ENCODE measurements around the gene CCER1. TPM values are rescaled to one million over a fixed set of nuclear protein-coding genes. Genes with fewer than 3 reads are reported as not detected.

CCER1 gene
- total RNA-seq, 1 experiment from 2014 or later: not detected

DNA sequence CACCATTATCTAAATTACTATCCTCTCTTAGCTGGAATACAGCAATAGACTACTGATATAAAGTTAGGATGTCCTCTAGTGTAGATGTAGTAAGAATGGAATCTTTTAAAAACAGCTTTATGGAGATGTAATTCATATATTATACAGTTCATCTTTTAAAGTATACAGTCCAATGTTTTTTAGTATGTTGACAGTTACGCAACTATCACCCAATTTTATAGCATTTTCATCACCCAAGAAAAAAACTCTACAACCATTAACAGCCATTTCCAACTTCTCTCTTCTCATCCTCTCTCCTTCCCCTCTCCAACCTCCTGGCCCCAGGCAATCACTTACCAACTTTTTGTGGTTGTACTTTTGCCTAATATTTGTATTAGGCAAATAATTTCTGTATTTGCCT is 27.2 kb upstream of the CCER1 start:
- Mint-ChIP-seq H3K27ac (ENCODE audit: unreplicated experiment) (no peak overlapping the region), H3K4me3 (ENCODE audit: unreplicated experiment) (no peak overlapping the region), H3K4me1 (ENCODE audit: low read depth, unreplicated experiment) (peaks cover 3% of the 10 kb centered on the region), H3K27me3 (ENCODE audit: insufficient read depth, unreplicated experiment) (no peaks in the 10 kb centered on the region), H3K36me3 (ENCODE audit: insufficient read depth, unreplicated experiment) (no peaks in the 10 kb centered on the region), H3K9me3 (ENCODE audit: unreplicated experiment) (peaks cover 6% of the 10 kb centered on the region)
- Histone ChIP-seq H3K4me3 (ENCODE audit: low read depth, low read length) (no peak overlapping the region), H3K36me3 (ENCODE audit: control insufficient read depth, insufficient read depth, low read length) (no peaks in the 10 kb centered on the region), H3K27me3 (replicated peaks; ENCODE audit: control insufficient read depth, insufficient read depth, low read length) (no peaks in the 10 kb centered on the region), H3K4me1 (peaks cover 3% of the 10 kb centered on the region; the same call in 1 of the 2 replicates), H3K9me3 (peaks cover 7% of the 10 kb centered on the region; the same call in 1 of the 2 replicates)
- intact Hi-C loops (cut with micrococcal nuclease; ENCODE audit: unreplicated experiment): no loop called here
- CTCF ChIA-PET: no interaction called here
- BruUV-seq (replicated peaks): no TSS peak
- POLR2A ChIA-PET: no interaction called here
- no peak for DNase-seq
- no peak for TF ChIP-seq CTCF (IDR thresholded peaks at IDR 0.05; ENCODE audit: insufficient read depth in 1 of 2, low read depth in 1 of 2, low read length in 1 of 2, severe bottlenecking in 1 of 2, unreplicated experiment in 1 of 2)

DNA sequence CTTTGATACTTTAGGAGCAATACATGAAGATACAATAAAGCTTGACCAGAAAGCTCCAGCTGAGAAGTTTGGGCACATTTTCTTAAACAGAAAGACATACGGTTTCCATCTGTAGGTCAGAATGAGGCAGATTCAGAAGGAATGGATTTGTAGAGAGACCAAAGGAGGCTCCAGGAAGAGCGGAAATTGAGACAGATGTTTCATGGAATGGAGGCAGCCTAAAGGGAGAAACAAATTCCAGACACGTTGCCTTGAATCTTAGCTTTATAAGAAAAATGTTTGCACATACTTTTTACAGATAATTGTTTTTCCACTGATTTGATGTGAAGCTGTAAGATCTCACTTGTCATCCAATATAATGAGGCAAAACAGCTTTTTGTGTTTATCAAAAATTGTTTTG is 25.0 kb upstream of the CCER1 start:
- H3K27me3 Mint-ChIP-seq (ENCODE audit: insufficient read depth, unreplicated experiment): no peaks in the 10 kb centered on the region
- H3K4me1 Mint-ChIP-seq (ENCODE audit: low read depth, unreplicated experiment): no peaks in the 10 kb centered on the region
- Histone ChIP-seq H3K9me3 (no peaks in the 10 kb centered on the region), H3K27me3 (replicated peaks; ENCODE audit: control insufficient read depth, insufficient read depth, low read length) (no peaks in the 10 kb centered on the region), H3K4me3 (ENCODE audit: low read depth, low read length) (no peak overlapping the region), H3K4me1 (no peaks in the 10 kb centered on the region), H3K36me3 (ENCODE audit: control insufficient read depth, insufficient read depth, low read length) (no peaks in the 10 kb centered on the region)
- BruUV-seq (replicated peaks): no TSS peak
- ChIA-PET CTCF (no interaction called here), POLR2A (no interaction called here)
- intact Hi-C loops (cut with micrococcal nuclease; ENCODE audit: unreplicated experiment): loop anchor here (1.0 to 5.0 kb wide), 2 partner anchors 197 to 263 kb away; no protein-coding TSS in a partner anchor
- DNase-seq: no peak
- H3K4me3 Mint-ChIP-seq (ENCODE audit: unreplicated experiment): no peak overlapping the region
- no peak for TF ChIP-seq CTCF (IDR thresholded peaks at IDR 0.05; ENCODE audit: insufficient read depth in 1 of 2, low read depth in 1 of 2, low read length in 1 of 2, severe bottlenecking in 1 of 2, unreplicated experiment in 1 of 2)
- no peak overlapping the region for H3K27ac Mint-ChIP-seq (ENCODE audit: unreplicated experiment)
- H3K9me3 Mint-ChIP-seq (ENCODE audit: unreplicated experiment): peaks cover 6% of the 10 kb centered on the region
- H3K36me3 Mint-ChIP-seq (ENCODE audit: insufficient read depth, unreplicated experiment): no peaks in the 10 kb centered on the region

GRCh38 chr12:90979019-90979418 is 24.0 kb upstream of the CCER1 start:
- H3K27ac Mint-ChIP-seq (ENCODE audit: unreplicated experiment): no peak overlapping the region
- Histone ChIP-seq H3K4me3 (ENCODE audit: low read depth, low read length) (no peak overlapping the region), H3K4me1 (no peaks in the 10 kb centered on the region), H3K36me3 (ENCODE audit: control insufficient read depth, insufficient read depth, low read length) (no peaks in the 10 kb centered on the region), H3K27me3 (replicated peaks; ENCODE audit: control insufficient read depth, insufficient read depth, low read length) (no peaks in the 10 kb centered on the region), H3K9me3 (no peaks in the 10 kb centered on the region)
- POLR2A ChIA-PET: no interaction called here
- intact Hi-C loops (cut with micrococcal nuclease; ENCODE audit: unreplicated experiment): loop anchor here (1.0 to 5.0 kb wide), 2 partner anchors 198 to 264 kb away; no protein-coding TSS in a partner anchor
- no peaks in the 10 kb centered on the region for H3K36me3 Mint-ChIP-seq (ENCODE audit: insufficient read depth, unreplicated experiment)
- no peaks in the 10 kb centered on the region for H3K27me3 Mint-ChIP-seq (ENCODE audit: insufficient read depth, unreplicated experiment)
- CTCF ChIA-PET: interaction anchor here (1.4 kb wide), 1 partner anchor 264 kb away, joined by 5 read pairs; no protein-coding TSS in a partner anchor
- no peak for DNase-seq
- TF ChIP-seq CTCF (IDR thresholded peaks at IDR 0.05; ENCODE audit: insufficient read depth in 1 of 2, low read depth in 1 of 2, low read length in 1 of 2, severe bottlenecking in 1 of 2, unreplicated experiment in 1 of 2): no peak
- H3K4me3 Mint-ChIP-seq (ENCODE audit: unreplicated experiment): no peak overlapping the region
- BruUV-seq (replicated peaks): no TSS peak
- no peaks in the 10 kb centered on the region for H3K4me1 Mint-ChIP-seq (ENCODE audit: low read depth, unreplicated experiment)
- H3K9me3 Mint-ChIP-seq (ENCODE audit: unreplicated experiment): peaks cover 6% of the 10 kb centered on the region
